ENCODE data around the gene FAM3A.

The FAM3A gene

GRCh38 chrX:154490021-154490413 lies 26.0 kb downstream of the FAM3A start:
- no peak for TF ChIP-seq EZH2 (IDR thresholded peaks at IDR 0.05; ENCODE audit: borderline replicate concordance, low read length)
- TF ChIP-seq, protein P1, sequence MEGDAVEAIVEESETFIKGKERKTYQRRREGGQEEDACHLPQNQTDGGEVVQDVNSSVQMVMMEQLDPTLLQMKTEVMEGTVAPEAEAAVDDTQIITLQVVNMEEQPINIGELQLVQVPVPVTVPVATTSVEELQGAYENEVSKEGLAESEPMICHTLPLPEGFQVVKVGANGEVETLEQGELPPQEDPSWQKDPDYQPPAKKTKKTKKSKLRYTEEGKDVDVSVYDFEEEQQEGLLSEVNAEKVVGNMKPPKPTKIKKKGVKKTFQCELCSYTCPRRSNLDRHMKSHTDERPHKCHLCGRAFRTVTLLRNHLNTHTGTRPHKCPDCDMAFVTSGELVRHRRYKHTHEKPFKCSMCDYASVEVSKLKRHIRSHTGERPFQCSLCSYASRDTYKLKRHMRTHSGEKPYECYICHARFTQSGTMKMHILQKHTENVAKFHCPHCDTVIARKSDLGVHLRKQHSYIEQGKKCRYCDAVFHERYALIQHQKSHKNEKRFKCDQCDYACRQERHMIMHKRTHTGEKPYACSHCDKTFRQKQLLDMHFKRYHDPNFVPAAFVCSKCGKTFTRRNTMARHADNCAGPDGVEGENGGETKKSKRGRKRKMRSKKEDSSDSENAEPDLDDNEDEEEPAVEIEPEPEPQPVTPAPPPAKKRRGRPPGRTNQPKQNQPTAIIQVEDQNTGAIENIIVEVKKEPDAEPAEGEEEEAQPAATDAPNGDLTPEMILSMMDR (IDR thresholded peaks at IDR 0.05; ENCODE audit: low read length): no peak
- H2AFZ ChIP-seq (ENCODE audit: low read length): no peak overlapping the region
- H3K4me1 ChIP-seq (ENCODE audit: insufficient read depth, low read length, severe bottlenecking): peaks cover 26% of the 10 kb centered on the region
- H4K20me1 ChIP-seq (ENCODE audit: insufficient read depth, low read length): no peaks in the 10 kb centered on the region
- no peaks in the 10 kb centered on the region for H3F3A ChIP-seq (ENCODE audit: insufficient read depth, low read length)
- peak overlapping the region; percentile 92 for H3K9ac ChIP-seq (ENCODE audit: low read length)
- H3K36me3 ChIP-seq (ENCODE audit: insufficient read depth, low read length): peaks cover 5% of the 10 kb centered on the region; the same call in 1 of the 2 replicates
- H3K27ac ChIP-seq (ENCODE audit: low read depth, low read length, poor library complexity, severe bottlenecking): no peak overlapping the region
- H3K27me3 ChIP-seq (ENCODE audit: insufficient read depth, low read length): no peaks in the 10 kb centered on the region
- peak overlapping the region; percentile 99 for H3K4me2 ChIP-seq (ENCODE audit: low read length)
- no peaks in the 10 kb centered on the region for H3K9me3 ChIP-seq (ENCODE audit: low read length)
- H3K9me2 ChIP-seq (ENCODE audit: low read depth, low read length): no peaks in the 10 kb centered on the region
- no peaks in the 10 kb centered on the region for H3K79me2 ChIP-seq (ENCODE audit: insufficient read depth, low read length)
- peak overlapping the region; percentile 87 for H3K4me3 ChIP-seq (ENCODE audit: low read depth, low read length, poor library complexity, severe bottlenecking)

- no peaks in the 10 kb centered on the region for H4K20me1 ChIP-seq (ENCODE audit: insufficient read depth, low read length)
- peaks cover 34% of the 10 kb centered on the region for H3K4me1 ChIP-seq (ENCODE audit: insufficient read depth, low read length, severe bottlenecking)
- no peaks in the 10 kb centered on the region for H3K9me3 ChIP-seq (ENCODE audit: low read length)
- H3F3A ChIP-seq (ENCODE audit: insufficient read depth, low read length): no peaks in the 10 kb centered on the region
- no peak overlapping the region for H2AFZ ChIP-seq (ENCODE audit: low read length)
- peaks cover 14% of the 10 kb centered on the region for H3K36me3 ChIP-seq (ENCODE audit: insufficient read depth, low read length)
- H3K4me3 ChIP-seq (ENCODE audit: low read depth, low read length, poor library complexity, severe bottlenecking): peak overlapping the region; percentile 87
- H3K79me2 ChIP-seq (ENCODE audit: insufficient read depth, low read length): no peaks in the 10 kb centered on the region
- H3K9ac ChIP-seq (ENCODE audit: low read length): peak overlapping the region; percentile 92; the same call in 1 of the 2 replicates
- H3K4me2 ChIP-seq (ENCODE audit: low read length): peak overlapping the region; percentile 99
- no peaks in the 10 kb centered on the region for H3K27me3 ChIP-seq (ENCODE audit: insufficient read depth, low read length)
- H3K27ac ChIP-seq (ENCODE audit: low read depth, low read length, poor library complexity, severe bottlenecking): peak overlapping the region; percentile 8
- TF ChIP-seq, protein P1 (IDR thresholded peaks at IDR 0.05; ENCODE audit: low read length): no peak
- TF ChIP-seq EZH2 (IDR thresholded peaks at IDR 0.05; ENCODE audit: borderline replicate concordance, low read length): no peak
- no peaks in the 10 kb centered on the region for H3K9me2 ChIP-seq (ENCODE audit: low read depth, low read length)
Measured at GRCh38 chrX:154489182-154489581, 26.9 kb downstream of the FAM3A start.

DNA sequence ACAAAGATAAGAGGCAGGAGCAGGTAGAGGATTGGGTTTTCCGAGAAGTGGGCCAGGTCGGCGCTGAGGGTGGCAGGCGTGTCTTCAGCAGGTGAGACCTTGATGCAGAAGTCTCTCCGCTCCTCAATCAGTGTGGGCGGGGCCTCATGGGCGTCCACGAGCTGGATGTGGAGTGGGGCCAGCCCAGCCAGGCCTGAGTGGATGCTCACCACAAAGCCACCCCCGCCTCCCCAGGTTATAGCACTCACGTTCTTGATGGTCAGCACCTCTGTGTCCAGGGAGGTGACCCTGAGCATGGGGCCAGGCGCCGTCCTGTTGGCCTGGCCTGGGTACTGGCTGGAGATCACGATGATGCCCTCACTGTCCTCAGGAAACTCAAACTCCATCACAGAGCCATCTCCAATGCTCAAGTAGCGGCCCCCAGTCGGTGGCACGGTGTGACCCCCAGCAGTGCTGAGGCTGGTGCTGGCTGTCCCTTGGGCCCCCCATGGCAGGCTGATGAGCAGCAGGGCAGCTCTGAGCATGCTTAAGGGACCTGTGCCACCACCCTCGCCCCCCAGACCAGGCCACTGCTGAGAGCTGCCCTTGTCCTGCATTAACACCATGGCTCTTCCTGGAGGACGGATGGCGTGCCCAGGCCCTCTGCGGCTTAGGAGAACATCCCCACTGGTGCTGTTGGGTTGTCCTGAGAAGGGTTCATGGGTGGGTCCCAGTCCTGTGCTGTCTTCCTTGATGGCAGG lies 27.5 kb downstream of the FAM3A start:
- Histone ChIP-seq H3F3A (ENCODE audit: insufficient read depth, low read length) (no peaks in the 10 kb centered on the region), H3K36me3 (ENCODE audit: insufficient read depth, low read length) (peaks cover 20% of the 10 kb centered on the region), H3K9ac (ENCODE audit: low read length) (no peak overlapping the region; the same call in 1 of the 2 replicates), H3K9me2 (ENCODE audit: low read depth, low read length) (no peaks in the 10 kb centered on the region), H3K4me3 (ENCODE audit: low read depth, low read length, poor library complexity, severe bottlenecking) (peak overlapping the region; percentile 87), H3K4me2 (ENCODE audit: low read length) (peak overlapping the region; percentile 99; the same call in 1 of the 2 replicates), H3K27ac (ENCODE audit: low read depth, low read length, poor library complexity, severe bottlenecking) (peak overlapping the region; percentile 8), H2AFZ (ENCODE audit: low read length) (no peak overlapping the region), H3K79me2 (ENCODE audit: insufficient read depth, low read length) (no peaks in the 10 kb centered on the region), H4K20me1 (ENCODE audit: insufficient read depth, low read length) (no peaks in the 10 kb centered on the region), H3K9me3 (ENCODE audit: low read length) (no peaks in the 10 kb centered on the region), H3K4me1 (ENCODE audit: insufficient read depth, low read length, severe bottlenecking) (peaks cover 39% of the 10 kb centered on the region), H3K27me3 (ENCODE audit: insufficient read depth, low read length) (no peaks in the 10 kb centered on the region)
- TF ChIP-seq, protein P1 (IDR thresholded peaks at IDR 0.05; ENCODE audit: low read length): no peak
- no peak for TF ChIP-seq EZH2 (IDR thresholded peaks at IDR 0.05; ENCODE audit: borderline replicate concordance, low read length)

All from OCI-LY1 (cell line).